Effector CD8-positive, alpha-beta T cell (primary cell): ENCODE measurements around the gene DHRS1.

Experiments
- DNase-seq: peaks from one replicate; lab custom pipeline; 2025; lab: John Stamatoyannopoulos, UW

Gene DHRS1

GRCh38 chr14:24282736-24283135, 16.8 kb downstream of the DHRS1 start:
- DNase-seq, result no peak

GRCh38 chr14:24281636-24282035, 17.9 kb downstream of the DHRS1 start:
- no peak for DNase-seq

GRCh38 chr14:24280797-24281460, 18.7 kb downstream of the DHRS1 start:
- DNase-seq, result no peak

- DNase-seq, result no peak
These were observed 20.0 kb downstream of the DHRS1 start for GRCh38 chr14:24279301-24280186.

- DNase-seq, result no peak
These were observed 21.2 kb downstream of the DHRS1 start for GRCh38 chr14:24278424-24278823.

GRCh38 chr14:24277606-24278321, 21.8 kb downstream of the DHRS1 start:
- no peak for DNase-seq

- no peak for DNase-seq
These were observed 22.5 kb downstream of the DHRS1 start for GRCh38 chr14:24277071-24277470.

- no peak for DNase-seq
These were observed 25.5 kb downstream of the DHRS1 start for GRCh38 chr14:24274101-24274543.

- no peak for DNase-seq
These were observed 26.1 kb downstream of the DHRS1 start for GRCh38 chr14:24273422-24273998.

GRCh38 chr14:24272467-24272866, 27.1 kb downstream of the DHRS1 start:
- DNase-seq, result no peak

- DNase-seq, result no peak
These were observed 27.7 kb downstream of the DHRS1 start for GRCh38 chr14:24271834-24272263.

- DNase-seq, result peak; percentile 84
These were observed 28.3 kb downstream of the DHRS1 start, which contains the start of gene RABGGTA for GRCh38 chr14:24271134-24271833. Gene RABGGTA, minus strand, starts transcription at chr14:24271597. Its CDS starts 482 bp downstream, at chr14:24271115.

- no peak for DNase-seq
These were observed 28.9 kb downstream of the DHRS1 start for GRCh38 chr14:24270537-24271133.

GRCh38 chr14:24269910-24270536, 29.6 kb downstream of the DHRS1 start:
- DNase-seq, result no peak

- no peak for DNase-seq
These were observed 30.2 kb downstream of the DHRS1 start for GRCh38 chr14:24269368-24269767.

- no peak for DNase-seq
These were observed 31.4 kb downstream of the DHRS1 start for GRCh38 chr14:24268225-24268624.

GRCh38 chr14:24267516-24267915, 32.1 kb downstream of the DHRS1 start:
- no peak for DNase-seq

GRCh38 chr14:24266344-24267244, 33.0 kb downstream of the DHRS1 start:
- no peak for DNase-seq

GRCh38 chr14:24264298-24264697, 35.3 kb downstream of the DHRS1 start:
- DNase-seq, result no peak
